Activated CD4-positive, alpha-beta T cell treated with anti-CD3 and anti-CD28 coated beads, Interleukin-2, amount 10 ng/mL, durations not matched to agents 7 days and 5 days (primary cell): ENCODE data around the gene CLP1. TPM values are rescaled to one million over a fixed set of nuclear protein-coding genes. Genes with fewer than 3 reads are reported as not detected.

Source experiments
- CTCF ChIA-PET: fragments of 350-600 bp; sonication (Branson Sonifier 250); formaldehyde crosslinking; loops from one replicate; lab custom pipeline; 2021; ENCODE audit warnings: antibody characterized with exemption; lab: Charles Lee
- POLR2A ChIA-PET: fragments of 350-600 bp; sonication (Branson Sonifier 250); formaldehyde crosslinking; loops from one replicate; lab custom pipeline; 2021; ENCODE audit warnings: antibody characterized with exemption; lab: Charles Lee
- DNase-seq: peaks from one replicate; pipeline ENCODE4 v3.0.0-alpha.2; 2020
- H3K27ac Mint-ChIP-seq: one replicate; pipeline ENCODE4 v1.8.0; 2021; ENCODE audit warnings: mild to moderate bottlenecking, moderate library complexity, mixed read lengths
- H3K27me3 Mint-ChIP-seq: one replicate; pipeline ENCODE4 v1.8.0; 2021; ENCODE audit warnings: mixed read lengths
- H3K36me3 Mint-ChIP-seq: one replicate; pipeline ENCODE4 v1.8.0; 2021; ENCODE audit warnings: low read depth, mixed read lengths
- H3K4me1 Mint-ChIP-seq: one replicate; pipeline ENCODE4 v1.8.0; 2021; ENCODE audit warnings: mixed read lengths
- H3K4me3 Mint-ChIP-seq: one replicate; pipeline ENCODE4 v1.8.0; 2021; ENCODE audit warnings: mild to moderate bottlenecking, moderate library complexity, mixed read lengths
- H3K9me3 Mint-ChIP-seq: one replicate; pipeline ENCODE4 v1.8.0; 2021; ENCODE audit warnings: mixed read lengths
- total RNA-seq, 2 experiments: library from RNA; stranded (reverse); gene quantifications; one replicate each; pipeline ENCODE4 v1.2.3, GENCODE V29; 2021

The CLP1 gene
- total RNA-seq, 2 experiments from 2014 or later, result 17.1 to 21.2 TPM

DNA sequence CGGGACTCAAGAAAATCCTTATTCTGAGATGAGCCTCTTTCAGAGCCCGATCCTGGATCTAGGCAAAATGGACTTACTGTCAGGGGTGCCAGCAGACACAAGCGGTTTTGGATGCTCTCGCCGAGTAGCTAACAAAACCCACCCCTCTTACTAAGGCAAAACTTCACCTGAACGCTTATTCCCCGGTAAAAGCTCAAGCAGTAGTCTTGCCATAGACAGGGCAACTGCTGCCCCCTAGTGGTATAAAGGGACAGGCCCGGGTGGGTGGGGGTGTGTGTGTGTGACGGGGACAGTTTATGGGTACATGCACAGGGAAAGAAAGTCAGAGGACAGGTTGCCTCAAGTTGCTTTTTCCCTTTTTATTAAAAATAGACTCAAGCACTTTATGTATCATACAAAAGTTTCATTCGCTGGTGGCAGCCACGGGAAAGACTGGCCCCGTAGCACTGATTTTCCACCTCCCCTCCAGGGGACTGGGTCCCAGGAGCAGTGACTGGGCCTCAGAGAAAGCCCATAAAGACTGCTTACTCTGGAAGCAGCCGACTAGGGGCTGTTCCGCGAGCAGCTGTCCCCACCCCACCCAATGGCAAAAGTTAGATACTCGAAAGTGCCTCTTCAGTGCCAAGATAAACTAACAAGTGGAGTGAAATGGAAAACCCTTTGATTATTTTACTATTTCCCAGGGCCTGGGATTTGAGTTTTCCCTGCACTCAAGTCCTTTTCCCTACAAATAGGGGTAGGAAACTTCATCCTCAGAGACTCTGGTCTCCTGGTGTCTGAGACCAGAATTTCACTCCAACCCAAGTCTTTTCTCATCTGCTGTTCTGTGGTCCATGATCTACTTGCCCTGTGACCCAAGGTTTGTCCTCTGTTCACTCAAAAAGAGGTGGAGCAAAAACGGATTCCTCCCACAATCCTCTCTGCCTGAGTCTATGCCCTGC lies 12.5 kb upstream of the CLP1 start:
- ChIA-PET POLR2A (no interaction called here), CTCF (interaction anchor here (0.7 to 2.9 kb wide), 19 partner anchors 9 to 301 kb away, joined by 3 to 17 read pairs (median 4); partner anchors contain the start of genes SLC43A1, UBE2L6 and ZDHHC5)
- peak; percentile 92 for DNase-seq
- Mint-ChIP-seq H3K27ac (no peak overlapping the region), H3K36me3 (peaks cover 2% of the 10 kb centered on the region), H3K4me1 (peaks cover 55% of the 10 kb centered on the region), H3K27me3 (peaks cover 65% of the 10 kb centered on the region), H3K4me3 (no peak overlapping the region), H3K9me3 (no peaks in the 10 kb centered on the region)

DNA sequence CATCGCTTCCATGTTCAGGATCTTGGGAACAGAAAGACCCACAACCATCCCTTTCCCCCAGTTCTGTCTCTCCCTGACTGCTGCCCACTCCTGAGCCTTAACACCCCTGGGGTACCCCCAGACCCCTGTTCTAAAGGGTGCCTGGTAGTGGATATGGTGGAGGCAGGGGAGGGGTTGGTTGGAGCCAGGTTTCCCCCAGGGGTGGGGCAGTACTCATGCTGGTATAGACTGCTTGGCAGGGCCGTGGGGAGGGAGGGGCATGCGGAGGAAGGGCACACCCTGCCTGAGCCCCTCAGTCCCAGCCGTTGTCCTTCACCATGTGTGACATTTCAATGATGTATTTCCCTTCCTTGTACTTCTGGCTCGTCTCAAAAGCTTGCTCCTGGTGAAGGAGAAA lies 11.9 kb upstream of the CLP1 start:
- Mint-ChIP-seq H3K9me3 (no peaks in the 10 kb centered on the region), H3K4me3 (no peak overlapping the region), H3K27me3 (peaks cover 61% of the 10 kb centered on the region), H3K4me1 (peaks cover 60% of the 10 kb centered on the region), H3K36me3 (peaks cover 2% of the 10 kb centered on the region), H3K27ac (no peak overlapping the region)
- CTCF ChIA-PET, result interaction anchor here (1.7 to 2.9 kb wide), 3 partner anchors 22 to 129 kb away, joined by 4 to 17 read pairs (median 5); partner anchors contain the start of genes SLC43A1, UBE2L6 and ZDHHC5
- DNase-seq, result no peak
- POLR2A ChIA-PET, result no interaction called here

DNA sequence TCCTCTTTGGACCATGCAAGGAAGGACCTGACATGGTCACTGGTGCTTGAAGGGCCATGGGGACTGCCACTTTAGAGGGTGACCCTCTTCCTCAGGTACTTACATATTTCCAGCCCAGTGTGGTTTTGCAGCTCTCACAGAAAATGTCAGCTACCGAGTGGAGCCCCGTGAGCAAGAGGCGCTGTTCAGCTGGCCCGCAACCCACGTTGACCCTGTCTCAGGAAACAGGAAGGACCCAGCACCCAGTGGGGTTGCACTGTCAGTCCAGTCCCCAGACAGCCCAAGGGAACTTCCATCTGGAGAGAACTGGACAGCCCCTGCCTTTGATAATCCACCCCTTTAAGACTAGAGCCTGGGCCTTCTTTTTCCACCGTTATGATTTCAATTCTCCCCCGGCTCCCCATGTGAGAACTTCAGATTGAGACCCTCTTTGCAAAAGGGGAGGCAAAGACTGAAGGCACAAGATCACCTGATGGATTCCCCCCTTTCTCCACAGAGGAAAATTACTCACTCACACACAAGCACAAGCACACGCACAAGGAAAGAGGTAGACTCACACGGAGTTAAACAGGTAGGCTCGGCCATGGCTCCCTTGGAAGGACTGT lies 11.3 kb upstream of the CLP1 start:
- Mint-ChIP-seq H3K36me3 (peaks cover 2% of the 10 kb centered on the region), H3K4me1 (peaks cover 54% of the 10 kb centered on the region), H3K9me3 (no peaks in the 10 kb centered on the region), H3K4me3 (no peak overlapping the region), H3K27ac (no peak overlapping the region), H3K27me3 (peaks cover 58% of the 10 kb centered on the region)
- ChIA-PET CTCF (interaction anchor here (0.8 to 2.9 kb wide), 2 partner anchors 9 to 78 kb away, joined by 3 to 17 read pairs; partner anchors contain the start of gene UBE2L6), POLR2A (no interaction called here)
- no peak for DNase-seq

DNA sequence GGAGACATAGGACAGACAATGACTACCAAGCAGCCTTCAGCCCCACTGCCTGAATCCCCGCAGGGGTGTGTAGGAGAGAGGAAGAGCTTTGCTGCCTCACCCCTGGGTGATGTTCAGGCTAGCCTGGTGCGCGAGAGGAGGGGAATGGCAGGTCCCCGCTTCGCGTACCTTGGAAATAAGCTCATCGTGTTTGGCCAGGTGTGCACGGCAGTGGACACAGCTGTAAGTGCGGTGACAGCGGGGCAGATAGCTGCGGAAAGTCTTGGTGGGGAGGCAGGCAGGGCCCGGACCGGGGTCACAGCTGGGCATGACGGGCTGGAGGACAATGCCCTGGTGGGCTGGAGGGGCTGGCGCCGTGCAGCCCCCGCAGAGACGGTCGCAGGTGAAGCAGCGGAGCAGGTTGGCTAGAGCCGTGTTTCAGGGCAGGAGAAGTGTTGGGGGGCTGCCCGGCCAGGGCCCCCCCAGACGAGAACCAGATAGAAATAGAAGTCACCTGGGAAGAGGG lies 10.7 kb upstream of the CLP1 start:
- Mint-ChIP-seq H3K4me1 (peaks cover 51% of the 10 kb centered on the region), H3K27ac (no peak overlapping the region), H3K27me3 (peaks cover 58% of the 10 kb centered on the region), H3K36me3 (peaks cover 2% of the 10 kb centered on the region), H3K9me3 (no peaks in the 10 kb centered on the region), H3K4me3 (no peak overlapping the region)
- CTCF ChIA-PET, result interaction anchor here (0.8 to 1.1 kb wide), 2 partner anchors 9 to 79 kb away, joined by 3 to 9 read pairs; partner anchors contain the start of gene UBE2L6
- POLR2A ChIA-PET, result no interaction called here
- no peak for DNase-seq

DNA sequence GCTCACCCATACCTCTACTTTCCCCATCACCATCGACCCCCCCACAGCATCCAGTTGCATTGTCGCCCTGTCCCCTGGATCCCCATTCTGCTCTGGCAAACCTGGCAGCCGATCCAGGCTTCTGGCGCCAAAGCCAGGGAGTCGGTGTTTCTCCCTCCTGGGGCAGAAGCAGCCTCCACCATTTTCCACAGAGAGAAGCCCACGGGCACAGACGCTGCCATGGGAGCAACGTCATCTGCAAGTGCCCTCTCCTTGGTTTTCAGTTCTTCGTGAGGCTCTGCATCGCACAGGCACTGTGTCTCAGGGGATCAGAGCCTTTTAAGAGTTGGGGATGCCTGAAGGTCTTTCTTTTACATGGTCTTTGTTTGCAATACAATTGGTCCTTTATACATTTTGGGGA lies 10.2 kb upstream of the CLP1 start:
- Mint-ChIP-seq H3K27me3 (peaks cover 58% of the 10 kb centered on the region), H3K9me3 (no peaks in the 10 kb centered on the region), H3K4me1 (peaks cover 55% of the 10 kb centered on the region), H3K4me3 (no peak overlapping the region), H3K36me3 (peaks cover 2% of the 10 kb centered on the region), H3K27ac (no peak overlapping the region)
- ChIA-PET POLR2A (no interaction called here), CTCF (interaction anchor here (1.1 to 1.7 kb wide), 2 partner anchors 15 to 79 kb away, joined by 3 to 9 read pairs; partner anchors contain the start of gene UBE2L6)
- DNase-seq, result no peak

DNA sequence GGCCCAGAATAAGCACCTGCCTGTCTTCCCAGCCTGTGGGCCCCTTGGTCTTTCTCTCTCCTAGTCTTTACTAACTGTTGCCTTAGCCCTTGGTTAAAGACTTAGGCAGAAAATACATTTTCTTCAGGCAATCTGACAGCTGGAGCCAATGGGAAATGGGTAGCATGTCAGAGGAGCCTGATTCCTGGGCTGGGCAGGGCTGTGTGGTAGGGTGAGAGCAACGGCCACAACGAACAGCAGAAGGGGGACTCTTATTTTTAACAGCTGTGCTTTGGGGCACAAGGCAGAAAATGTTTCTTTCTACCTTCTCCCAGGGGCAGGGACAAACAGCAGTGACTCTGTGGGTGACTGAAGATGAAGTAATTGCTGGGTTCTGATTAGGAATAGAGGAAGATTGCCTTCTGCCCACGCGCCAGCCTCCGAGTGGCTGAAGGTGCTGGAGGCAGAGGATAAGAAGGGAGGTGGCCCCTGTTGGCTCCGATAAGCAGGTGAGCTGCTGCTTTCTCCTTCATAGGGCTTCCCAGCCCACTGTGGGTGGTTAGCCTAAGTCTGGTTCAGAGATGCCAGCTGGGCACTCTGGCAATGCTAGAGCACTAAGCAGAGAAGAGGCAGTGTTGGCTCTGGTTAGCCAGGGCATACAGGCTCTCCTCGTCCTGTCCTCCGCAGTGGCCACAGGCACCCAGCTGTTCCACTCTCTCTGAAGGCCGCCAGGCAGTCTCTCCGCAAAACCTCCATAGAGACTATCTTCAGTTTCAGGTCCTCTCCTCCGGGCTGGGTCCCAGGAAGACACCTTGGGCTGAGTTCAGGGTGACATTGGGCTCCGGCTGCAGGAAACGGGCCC lies 9.4 kb upstream of the CLP1 start:
- peak overlapping the region; percentile 68 for H3K4me3 Mint-ChIP-seq
- no peaks in the 10 kb centered on the region for H3K9me3 Mint-ChIP-seq
- CTCF ChIA-PET, result interaction anchor here (1.7 to 1.9 kb wide), 2 partner anchors 8 to 14 kb away, joined by 3 to 12 read pairs; no protein-coding TSS in a partner anchor
- POLR2A ChIA-PET, result interaction anchor here (0.6 kb wide), 1 partner anchor 47 kb away, joined by 5 read pairs; no protein-coding TSS in a partner anchor
- no peak for DNase-seq
- peaks cover 2% of the 10 kb centered on the region for H3K36me3 Mint-ChIP-seq
- H3K27me3 Mint-ChIP-seq, result peaks cover 56% of the 10 kb centered on the region
- peaks cover 63% of the 10 kb centered on the region for H3K4me1 Mint-ChIP-seq
- peak overlapping the region; percentile 38 for H3K27ac Mint-ChIP-seq

DNA sequence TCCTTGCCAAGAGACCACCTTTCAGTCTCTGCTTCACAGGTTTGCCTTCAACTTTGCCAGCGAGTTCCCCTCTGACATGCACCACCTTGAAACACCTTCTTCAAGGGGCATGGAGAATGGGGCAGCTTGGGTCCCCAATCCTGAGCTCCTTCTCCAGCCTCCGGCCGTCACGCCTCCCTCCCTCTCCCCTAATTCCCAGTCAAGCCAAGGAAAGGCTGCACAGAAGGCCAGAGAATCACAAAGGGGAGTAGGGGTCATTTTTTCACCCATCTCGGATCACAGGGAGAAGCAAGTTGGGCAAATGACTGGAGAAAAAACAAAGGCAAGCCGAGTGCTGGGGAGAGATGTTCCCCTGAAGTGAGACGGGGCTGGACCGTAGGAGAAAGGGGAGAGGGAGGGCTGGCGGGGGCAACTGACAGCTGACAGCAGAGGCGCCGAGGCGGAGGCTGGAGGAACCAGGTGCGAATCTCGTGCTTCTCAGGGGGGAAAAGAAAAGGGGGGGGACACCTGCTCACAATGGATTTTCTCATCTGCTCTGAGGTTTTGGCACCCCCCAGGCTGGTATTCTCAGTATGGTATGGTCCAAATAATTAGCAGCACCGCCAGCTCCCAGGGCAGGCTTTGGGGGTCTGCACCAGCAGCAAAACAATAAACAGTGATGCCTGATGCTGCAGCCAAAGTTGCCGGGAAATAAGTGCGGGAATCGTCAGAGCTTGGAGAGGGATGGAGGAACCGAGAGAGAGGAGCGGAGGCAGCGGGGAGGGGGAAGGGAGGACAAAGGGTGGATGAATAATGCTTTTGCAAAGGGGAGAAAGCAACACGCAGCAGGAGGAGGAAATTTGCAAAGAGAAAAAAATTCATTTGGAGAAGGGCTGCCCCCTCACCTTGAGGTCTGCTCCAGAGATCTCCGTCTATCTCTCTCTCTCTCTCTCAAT lies 8.5 kb upstream of the CLP1 start:
- Mint-ChIP-seq H3K9me3 (no peaks in the 10 kb centered on the region), H3K27ac (peak overlapping the region; percentile 85)
- no peak for DNase-seq

DNA sequence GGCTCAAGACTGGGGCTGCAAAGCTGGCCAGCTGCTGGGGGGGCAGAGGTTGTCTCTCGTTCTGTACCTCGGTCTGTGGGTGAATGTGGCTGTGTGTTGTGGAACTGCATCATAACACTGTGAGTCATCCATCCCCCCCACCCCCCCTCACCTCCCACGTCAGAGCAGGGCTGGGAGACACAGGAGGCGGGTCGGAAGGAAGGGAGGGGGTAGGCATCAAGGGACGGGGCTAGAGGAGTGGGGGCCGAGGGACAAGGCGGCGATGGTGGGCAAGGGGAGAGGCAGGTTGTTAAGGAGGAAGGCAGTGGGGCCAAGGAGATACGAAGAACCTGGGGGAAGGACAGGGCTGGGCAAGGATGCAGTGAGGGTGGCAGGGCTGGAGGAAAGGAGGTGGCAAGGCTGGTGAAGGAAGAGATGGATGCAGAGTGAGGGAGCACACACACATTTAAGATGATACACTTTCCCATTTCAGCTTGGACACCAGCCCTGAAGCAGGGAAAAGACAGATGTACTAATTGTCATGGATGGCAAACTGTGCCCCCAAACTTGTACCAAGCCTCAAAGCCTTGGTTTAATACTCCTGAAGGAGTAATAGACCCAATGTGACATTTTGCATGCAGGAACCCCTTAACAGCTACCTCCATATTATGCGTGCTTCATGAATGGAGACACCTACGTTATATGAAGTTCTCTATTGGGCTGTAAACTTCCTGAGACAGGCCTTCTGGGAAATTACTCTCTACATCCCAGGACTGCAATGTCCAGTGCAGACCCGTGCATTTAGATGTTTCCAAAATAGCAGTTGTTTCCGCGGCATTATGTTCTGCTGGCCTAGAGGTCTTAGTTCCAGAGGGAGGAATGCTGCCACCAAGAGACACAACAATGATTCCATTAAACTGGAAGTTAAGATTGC lies 7.5 kb upstream of the CLP1 start, which contains the start of gene YPEL4:
TSS of gene YPEL4 (minus strand) at position 87 of the 913 bp plus-strand sequence. CDS start 2,805 bp downstream, outside the sequence.
- Mint-ChIP-seq H3K27me3 (peaks cover 46% of the 10 kb centered on the region), H3K27ac (peak within 1 kb of the TSS; percentile 85), H3K4me1 (peaks cover 63% of the 10 kb centered on the region), H3K4me3 (peak within 1 kb of the TSS; percentile 68), H3K9me3 (no peaks in the 10 kb centered on the region), H3K36me3 (peaks cover 2% of the 10 kb centered on the region)
- ChIA-PET CTCF (interaction anchor here (1.9 kb wide), 1 partner anchor 10 kb away, joined by 12 read pairs; no protein-coding TSS in a partner anchor), POLR2A (no interaction called here)
- peak; percentile 73 for DNase-seq

More for the DNA sequence above, 8.5 kb upstream of the CLP1 start:
- POLR2A ChIA-PET, result interaction anchor here (0.6 kb wide), 1 partner anchor 48 kb away, joined by 5 read pairs; no protein-coding TSS in a partner anchor
- peaks cover 2% of the 10 kb centered on the region for H3K36me3 Mint-ChIP-seq
- CTCF ChIA-PET, result interaction anchor here (1.7 to 1.9 kb wide), 2 partner anchors 9 to 14 kb away, joined by 3 to 12 read pairs; no protein-coding TSS in a partner anchor
- H3K4me1 Mint-ChIP-seq, result peaks cover 65% of the 10 kb centered on the region
- peak overlapping the region; percentile 68 for H3K4me3 Mint-ChIP-seq
- H3K27me3 Mint-ChIP-seq, result peaks cover 49% of the 10 kb centered on the region

DNA sequence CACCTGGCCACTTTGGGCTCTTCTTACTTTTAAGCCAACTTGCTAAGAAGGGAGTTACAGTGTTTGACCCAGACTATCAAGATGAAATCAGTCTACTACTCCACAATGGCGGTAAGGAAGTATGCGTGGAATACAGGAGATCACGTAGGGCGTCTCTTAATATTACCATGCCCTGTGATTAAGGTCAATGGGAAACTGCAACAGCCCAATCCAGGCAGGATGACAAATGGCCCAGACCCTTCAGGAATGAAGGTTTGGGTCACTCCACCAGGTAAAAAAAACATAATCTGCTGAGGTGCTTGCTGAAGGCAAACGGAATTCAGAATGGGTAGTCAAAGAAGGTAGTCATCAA lies 6.8 kb upstream of the CLP1 start:
- no peak overlapping the region for H3K27ac Mint-ChIP-seq
- H3K27me3 Mint-ChIP-seq, result peaks cover 42% of the 10 kb centered on the region
- no peaks in the 10 kb centered on the region for H3K9me3 Mint-ChIP-seq
- ChIA-PET POLR2A (no interaction called here), CTCF (interaction anchor here (2.1 kb wide), 1 partner anchor 9 kb away, joined by 7 read pairs; no protein-coding TSS in a partner anchor)
- no peak for DNase-seq
- no peak overlapping the region for H3K4me3 Mint-ChIP-seq
- H3K4me1 Mint-ChIP-seq, result peaks cover 59% of the 10 kb centered on the region
- peaks cover 2% of the 10 kb centered on the region for H3K36me3 Mint-ChIP-seq

DNA sequence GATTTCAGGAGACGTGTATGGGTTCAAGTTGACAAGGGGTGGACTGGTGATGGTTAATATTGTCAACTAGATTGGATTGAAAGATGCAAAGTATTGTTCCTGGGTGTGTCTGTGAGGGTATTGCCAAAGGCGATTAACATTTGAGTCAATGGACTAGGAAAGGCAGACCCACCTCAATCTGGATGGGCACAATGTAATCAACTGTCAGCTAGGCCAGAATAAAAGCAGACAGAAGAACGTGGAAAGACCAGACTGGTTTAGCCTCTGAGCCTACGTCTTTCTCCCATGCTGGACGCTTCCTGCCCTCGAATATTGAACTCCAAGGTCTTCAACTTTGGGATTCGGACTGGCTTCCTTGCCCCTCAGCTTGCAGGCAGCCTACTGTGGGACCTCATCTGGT lies 6.2 kb upstream of the CLP1 start:
- Mint-ChIP-seq H3K4me3 (no peak overlapping the region), H3K36me3 (peaks cover 2% of the 10 kb centered on the region), H3K27me3 (peaks cover 35% of the 10 kb centered on the region), H3K27ac (no peak overlapping the region), H3K9me3 (no peaks in the 10 kb centered on the region), H3K4me1 (peaks cover 55% of the 10 kb centered on the region)
- ChIA-PET POLR2A (no interaction called here), CTCF (interaction anchor here (2.1 kb wide), 1 partner anchor 10 kb away, joined by 7 read pairs; no protein-coding TSS in a partner anchor)
- no peak for DNase-seq
